HG03159 (cell line): Measurements from ENCODE around the gene EXOSC2.

ENCODE experiments used
- ATAC-seq: cut with Tn5 transposase; IDR thresholded peaks from one replicate; pipeline ENCODE4 v1.9.1; 2021; ENCODE audit warnings: mild to moderate bottlenecking, moderate library complexity; ENCODE audit not compliant: unreplicated experiment

Gene EXOSC2, protein sequence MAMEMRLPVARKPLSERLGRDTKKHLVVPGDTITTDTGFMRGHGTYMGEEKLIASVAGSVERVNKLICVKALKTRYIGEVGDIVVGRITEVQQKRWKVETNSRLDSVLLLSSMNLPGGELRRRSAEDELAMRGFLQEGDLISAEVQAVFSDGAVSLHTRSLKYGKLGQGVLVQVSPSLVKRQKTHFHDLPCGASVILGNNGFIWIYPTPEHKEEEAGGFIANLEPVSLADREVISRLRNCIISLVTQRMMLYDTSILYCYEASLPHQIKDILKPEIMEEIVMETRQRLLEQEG

DNA sequence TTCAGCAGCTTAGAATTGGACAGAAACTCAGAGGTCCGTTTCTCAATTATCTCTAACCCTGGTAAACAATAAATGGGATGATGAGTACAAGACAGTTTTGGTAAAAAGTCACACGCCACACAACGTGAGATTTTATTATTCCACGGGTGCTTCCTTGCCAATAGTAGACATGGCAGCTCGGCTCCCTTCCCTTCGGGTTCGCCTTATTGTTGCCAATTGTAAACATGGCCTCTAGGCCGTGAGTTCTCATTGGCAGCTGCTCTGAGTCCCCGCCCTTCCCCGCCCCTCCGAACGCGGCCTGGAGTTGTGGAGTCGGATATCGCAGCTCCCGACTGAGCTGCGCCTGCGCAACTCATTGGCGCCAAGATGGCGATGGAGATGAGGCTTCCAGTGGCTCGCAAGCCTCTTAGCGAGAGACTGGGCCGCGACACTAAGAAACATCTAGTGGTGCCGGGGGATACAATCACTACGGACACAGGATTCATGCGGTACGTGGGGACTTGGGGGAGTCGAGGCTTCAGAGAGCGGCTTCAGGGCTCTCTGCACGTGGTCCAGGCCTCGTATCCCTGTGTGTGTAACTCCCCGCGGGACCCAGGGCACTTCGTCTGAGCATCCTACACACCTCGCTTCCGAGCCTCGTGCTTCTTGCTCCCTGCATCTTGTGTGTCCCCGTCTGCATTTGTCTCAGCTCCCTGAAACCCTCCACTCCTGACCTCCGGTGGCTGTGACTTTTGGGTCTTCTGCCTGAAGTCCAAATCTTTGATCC is at the start of gene EXOSC2:
Gene EXOSC2, plus strand, starts transcription at position 355 of the 766 bp plus-strand sequence. Its CDS starts 12 bp downstream, at position 367.
- peak; percentile 88 for ATAC-seq

DNA sequence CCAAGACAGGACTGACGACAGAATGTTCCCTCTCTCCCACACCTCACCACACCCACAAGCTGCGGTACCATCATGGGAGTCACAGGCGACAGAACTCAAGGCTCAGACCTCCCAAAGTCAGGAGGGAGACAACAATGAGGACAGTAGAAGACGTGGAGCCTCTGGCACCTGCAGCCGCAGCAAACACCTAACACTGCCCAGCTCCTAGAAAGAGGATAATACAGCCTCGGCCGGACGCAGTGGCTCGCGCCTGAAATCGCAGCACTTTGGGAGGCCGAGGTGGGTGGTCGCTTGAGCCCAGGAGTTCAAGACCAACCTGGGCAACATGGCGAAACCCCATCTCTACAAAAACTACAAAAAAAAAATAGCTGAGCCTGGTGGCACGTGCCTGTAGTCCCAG is 42.4 kb upstream of the EXOSC2 start:
- no peak for ATAC-seq

DNA sequence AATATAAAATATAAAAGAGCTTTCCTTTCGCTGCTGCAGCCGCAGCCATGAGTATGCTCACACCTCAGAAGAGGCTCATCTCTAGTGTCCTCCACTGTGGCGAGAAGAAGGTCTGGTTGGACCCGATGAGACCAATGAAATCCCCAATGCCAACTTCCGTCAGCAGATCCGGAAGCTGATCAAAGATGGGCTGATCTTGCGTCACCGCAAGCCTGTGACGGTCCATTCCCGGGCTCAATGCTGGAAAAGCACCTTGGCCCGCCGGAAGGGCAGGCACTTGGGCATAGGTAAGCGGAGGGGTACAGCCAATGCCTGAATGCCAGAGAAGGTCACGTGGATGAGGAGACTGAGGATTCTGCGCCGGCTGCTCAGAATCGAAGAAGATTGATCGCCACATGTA is 41.8 kb upstream of the EXOSC2 start:
- ATAC-seq, result no peak

DNA sequence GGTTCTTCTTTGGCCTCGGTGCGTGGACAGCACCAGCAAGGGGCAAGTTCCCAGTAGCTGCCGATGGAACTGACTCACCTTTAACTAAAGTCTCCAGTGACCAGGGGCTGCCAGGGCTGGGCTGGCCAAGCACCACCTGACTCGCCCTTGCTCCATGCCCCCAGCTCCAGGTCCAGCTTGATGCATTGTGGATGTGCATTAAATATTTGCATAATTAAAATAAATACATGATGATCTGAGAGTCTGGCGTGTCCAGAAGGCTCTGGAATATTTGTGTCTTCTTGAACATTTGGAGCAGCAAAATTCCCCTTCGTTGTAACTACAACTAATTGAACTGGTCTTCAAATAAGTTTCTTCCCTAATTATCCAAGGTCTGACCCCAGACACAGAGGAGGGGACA is 38.7 kb upstream of the EXOSC2 start:
- no peak for ATAC-seq

DNA sequence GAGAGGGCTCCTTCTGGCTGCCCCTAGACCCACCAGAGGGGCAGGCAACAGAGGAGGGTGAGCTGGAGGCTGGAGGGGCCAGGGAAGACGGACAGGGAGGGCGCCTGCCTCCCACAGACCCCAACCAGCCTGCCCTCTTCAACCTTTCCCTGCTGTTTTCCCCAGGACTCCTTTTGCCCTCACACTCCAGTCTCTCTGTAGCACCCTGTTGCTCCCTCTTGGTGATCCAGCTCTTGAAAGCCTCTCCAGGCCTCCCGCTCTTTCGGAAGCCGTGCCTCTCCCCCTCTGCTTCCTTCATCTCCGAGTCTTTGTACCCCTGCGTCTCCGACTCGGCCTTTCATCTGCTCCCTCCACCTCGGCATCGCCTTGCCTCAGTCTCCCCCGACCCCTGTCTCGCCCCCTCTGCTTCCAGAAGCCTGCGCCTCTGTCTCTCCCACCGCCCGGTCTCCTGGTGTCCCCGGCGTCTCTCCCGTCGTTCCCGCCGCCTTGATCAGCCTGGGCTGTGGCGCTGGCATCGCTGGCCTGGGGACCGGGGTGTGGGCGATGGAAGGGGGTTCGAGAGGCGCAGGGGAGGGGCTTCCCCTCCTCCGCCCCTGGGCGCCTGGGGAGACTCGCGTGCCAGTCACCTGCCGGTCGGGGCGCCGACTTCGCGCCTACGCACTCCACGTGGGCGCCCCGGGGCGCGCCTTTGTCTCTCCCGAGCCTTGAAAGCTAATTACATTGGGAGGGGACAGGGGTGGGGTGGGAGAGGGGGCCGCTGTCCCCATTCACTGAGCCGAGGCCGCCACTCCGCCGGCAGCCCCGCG is 34.5 kb upstream of the EXOSC2 start:
- ATAC-seq, result no peak

DNA sequence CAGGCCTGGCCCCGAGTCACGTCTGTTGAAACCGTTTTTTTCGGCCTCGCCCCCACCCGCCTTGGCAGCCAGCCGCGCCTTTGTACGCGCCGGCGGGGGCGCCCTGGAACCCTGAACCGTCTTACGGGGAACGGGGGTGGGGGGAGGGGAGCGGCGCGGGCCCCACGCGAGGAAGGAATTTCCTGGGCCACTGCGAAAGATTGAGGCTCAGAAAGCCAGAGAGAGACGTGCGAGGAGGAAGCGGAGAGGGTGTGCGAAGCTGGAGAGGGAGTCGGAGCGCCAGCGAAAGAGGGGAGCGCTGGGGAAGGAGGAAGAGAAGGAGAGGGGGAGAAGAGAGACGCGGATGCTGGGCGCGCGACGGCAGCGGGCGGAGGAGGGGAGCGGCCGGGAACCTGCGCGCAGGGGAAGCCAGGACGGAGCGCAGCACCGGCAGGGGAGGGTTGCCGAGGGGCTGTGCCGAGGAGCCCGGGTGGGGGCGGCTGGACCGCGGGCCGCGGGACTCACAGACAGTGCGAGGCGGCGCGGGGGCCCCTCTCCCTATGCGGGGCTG is 33.8 kb upstream of the EXOSC2 start:
- no peak for ATAC-seq

DNA sequence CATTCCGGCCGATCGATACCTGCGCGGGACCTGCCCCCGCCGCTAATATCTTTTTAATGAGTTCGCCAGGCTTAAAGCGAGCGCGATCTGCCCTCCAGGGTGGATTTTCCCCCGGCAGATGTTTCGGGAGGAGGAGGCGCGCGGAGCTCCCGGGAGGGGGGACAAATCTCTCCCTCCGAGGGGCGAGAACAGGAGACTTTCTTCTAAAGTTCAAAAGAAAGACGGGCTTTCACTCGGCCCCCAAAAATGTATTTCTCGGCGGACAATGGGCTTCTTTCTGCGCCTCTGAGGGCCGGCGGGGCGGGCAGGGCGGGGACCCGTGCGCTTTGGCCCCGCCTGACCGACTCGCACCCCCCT is 33.3 kb upstream of the EXOSC2 start:
- no peak for ATAC-seq

DNA sequence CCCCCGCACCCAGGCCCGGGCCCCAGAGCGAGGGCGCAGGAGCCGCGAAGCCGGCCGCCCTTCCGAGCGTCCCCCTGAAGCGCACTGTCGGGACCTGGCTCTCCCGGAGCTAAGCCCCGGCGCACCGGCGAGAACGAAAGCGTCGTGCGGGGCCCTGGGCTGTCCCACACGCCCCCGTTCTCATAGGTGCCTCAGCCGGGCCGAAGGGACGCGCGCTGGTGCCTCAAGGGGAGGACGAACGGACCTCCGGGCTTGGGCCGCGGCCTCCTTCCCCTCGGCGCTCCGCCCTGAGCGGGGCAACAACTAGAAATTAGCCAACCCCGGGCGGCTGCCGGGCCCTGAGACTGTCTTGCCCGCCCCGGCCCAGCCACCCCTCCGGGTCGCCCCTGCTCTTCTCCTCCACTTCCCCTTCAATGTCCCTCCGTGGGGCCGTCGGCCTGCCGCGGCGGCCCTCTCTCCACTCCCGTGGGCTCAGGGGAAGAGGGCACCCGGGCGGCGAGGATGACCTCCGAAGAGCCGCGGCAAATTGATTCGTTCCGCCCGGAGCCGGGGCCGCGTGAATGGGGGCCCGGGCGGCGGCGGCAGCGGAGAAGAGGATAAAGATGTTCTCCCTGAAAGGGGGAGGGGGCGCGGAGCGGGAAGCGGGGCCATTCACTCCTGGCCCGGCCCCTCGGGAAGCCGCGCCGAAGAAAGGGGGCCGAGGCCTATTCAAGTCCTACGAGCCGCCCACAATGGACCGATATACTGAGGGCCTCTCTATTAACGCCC is 32.7 kb upstream of the EXOSC2 start:
- no peak for ATAC-seq

DNA sequence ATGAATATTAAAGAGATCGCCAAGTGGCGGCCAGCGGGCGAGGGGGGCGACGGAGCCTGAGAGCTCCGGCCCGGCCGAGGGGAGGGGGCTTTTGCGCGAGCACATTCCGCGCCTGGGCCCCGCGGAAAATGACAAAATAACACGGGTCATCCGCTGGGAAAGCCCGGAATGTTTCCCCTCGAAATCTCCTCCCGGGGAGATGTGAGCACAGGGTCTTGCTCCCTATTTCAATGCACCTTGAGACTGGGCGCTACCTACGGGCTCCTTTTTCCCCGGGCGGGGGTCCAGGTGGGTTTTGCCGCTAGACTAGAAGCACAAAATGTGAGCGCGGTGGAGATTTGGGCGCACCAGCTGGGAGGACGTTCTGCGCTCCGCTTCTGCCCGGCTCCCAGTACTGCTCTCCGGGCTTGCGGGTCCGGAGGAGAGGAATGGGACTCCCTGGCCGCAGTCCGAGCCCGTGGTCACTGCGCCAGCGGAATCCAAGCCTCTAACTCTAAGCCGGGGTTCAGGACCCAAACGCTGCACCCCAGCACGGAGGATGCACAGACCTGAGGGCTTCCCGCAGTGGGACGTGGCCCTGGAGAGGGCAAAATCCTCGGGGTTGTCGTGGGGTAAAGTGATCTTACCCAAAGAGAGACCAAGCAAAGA is 32.0 kb upstream of the EXOSC2 start:
- ATAC-seq, result no peak

DNA sequence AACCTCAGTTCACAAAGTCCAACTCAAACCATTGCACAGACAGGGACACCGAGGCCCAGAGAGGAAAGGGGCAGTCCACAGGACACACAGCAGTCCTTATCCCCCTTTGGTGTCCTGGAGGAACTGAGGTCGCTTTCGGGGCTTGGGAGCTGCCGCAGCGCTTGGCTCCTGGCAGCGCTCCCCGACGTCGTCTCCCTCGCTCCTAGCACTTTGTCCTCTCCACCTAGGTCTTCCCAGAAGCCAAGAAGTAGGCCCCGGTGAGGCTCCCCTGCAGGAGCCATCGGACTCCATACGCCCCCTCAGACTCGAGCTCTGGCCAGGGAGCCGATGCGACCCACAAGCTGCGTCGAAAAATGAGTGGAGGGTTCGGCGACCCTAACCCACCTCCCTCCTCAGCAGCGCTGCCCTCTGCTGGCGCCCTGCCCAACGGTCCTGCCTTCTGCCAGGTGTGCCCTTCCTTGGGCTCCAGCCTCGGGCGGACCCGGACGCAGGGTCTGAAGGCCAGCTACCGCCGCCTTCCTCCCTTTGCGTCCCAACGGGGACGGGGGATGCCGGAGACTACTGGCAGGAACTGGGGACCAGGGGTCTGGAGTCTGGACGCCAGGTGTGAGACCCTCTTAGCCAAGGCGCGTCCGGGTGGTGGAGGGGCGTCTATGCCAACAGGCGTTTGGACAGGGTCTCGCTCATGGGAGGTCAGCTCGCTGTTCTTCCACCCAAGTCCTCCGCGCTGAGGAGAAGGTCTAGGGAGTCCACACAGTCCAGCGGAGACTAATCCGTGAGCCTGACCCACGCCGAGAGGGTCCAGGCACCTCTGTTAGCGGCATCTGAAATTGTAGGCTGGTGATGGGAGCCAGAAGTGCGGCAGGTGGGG is 31.2 kb upstream of the EXOSC2 start:
- ATAC-seq, result no peak

DNA sequence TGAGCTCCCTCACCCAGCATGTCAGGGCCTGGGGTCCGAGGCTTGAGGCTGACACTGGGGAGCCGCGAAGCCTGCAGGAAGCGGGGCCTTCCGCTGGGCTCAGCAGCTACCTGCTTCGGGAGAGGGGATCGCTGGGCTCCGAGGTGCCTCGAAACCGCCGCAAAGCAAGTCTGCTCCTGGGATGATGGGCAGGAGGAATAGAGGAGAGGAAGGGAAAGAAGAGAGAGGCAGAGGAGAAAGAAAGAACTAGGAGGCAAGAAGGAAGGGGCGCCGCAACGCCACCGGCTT is 30.7 kb upstream of the EXOSC2 start:
- ATAC-seq, result no peak

DNA sequence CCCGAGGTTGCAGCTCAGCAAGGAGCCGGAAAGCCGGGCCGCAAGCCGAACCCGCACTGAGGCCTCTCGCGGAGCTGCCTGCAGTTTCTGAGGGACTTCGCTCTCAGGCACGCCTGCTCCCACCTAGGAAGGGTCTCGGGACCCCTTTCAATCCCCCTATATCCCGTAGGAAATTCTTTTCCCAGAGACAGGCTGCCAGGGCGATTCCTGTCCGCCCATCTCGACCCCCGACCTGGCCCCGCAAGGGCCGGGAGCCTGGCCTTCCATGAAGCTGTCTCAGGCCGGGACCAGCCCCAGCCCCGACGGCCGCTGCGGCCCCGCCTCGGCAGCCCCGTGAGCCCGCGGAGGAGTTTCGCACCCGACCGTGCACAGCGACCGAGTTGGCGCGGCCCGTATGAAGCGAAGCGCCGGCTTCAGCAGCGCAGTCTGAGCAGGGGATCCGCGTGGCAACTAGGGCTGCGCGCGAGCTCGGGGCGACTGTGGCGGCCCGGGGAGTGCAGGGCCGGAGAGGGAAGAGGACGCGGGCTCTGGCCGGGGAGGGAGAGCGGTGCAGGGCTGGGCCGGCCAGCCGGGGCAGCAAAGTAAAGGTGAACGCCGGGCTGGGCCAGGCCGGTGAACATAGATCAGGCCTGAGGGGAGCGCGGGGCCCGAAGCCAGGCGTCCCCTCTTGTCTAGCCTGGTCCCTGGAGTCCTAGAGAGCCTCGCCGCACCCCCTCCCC is 30.2 kb upstream of the EXOSC2 start:
- ATAC-seq, result no peak

DNA sequence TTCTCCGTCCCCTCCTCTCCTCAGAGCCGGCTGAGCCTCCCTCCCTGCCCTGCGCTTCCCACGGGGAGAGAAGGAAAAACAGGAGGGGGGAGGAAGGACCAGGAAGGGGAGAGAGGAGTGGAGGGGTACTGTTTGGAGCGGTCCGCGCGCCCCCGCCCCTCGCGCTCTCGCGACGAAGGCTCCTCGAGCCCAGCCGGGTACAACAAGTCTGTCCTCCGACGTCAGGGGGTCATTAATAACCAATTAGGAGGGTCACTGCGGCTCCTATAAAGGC is 29.7 kb upstream of the EXOSC2 start:
- no peak for ATAC-seq

DNA sequence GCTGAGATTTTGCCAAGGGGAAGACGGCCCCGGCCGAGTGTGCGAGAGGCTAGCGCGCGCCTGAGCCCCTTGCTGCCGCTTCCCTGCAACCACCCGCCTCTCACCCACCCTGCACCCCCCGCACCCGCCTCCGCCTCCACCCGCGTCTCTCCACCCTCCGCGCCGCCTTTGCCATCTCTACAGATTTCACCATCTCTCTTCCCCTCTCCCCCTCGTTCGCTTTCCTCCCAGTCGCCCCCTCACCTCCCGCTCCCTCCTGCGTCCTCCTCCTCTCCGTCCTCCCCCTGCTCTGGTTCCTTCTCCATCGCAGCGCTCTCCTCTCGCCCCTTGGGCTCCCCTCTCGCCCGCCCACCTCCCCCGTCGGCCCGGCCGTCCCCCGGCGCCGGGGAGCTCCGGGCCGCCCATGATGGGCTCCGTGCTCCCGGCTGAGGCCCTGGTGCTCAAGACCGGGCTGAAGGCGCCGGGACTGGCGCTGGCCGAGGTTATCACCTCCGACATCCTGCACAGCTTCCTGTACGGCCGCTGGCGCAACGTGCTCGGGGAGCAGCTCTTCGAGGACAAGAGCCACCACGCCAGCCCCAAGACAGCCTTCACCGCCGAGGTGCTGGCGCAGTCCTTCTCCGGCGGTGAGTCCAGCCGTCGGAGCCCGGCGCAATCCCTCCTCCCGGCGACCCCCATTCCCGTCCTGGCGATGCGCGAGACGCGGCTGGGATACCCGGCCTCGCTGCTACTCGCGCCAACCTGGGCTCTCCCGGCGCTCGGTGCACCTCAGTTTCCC is 29.1 kb upstream of the EXOSC2 start, which contains the start of gene PRDM12:
Gene PRDM12, plus strand, starts transcription at position 344 of the 778 bp plus-strand sequence. Its CDS starts 60 bp downstream, at position 404.
- no peak for ATAC-seq

DNA sequence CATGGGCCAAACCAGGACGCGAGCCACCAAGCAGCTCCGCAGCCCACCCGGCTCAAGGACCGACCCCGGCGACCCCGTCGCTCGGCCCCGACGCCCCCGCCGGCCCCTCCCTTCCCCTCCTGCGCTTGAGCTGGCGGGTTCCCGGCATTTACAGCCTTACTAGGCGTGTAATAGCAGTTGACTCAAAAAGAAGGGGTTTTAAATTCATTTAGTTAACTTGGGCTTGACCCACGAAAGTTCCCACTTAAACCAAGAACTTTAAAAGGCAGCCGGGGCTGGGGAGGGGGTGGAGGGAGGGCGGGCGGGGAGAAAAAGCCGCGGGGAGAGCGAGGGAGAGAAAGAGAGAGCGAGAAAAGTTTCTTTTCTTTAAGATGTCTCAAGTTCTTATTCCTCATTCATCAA is 28.6 kb upstream of the EXOSC2 start:
- no peak for ATAC-seq

DNA sequence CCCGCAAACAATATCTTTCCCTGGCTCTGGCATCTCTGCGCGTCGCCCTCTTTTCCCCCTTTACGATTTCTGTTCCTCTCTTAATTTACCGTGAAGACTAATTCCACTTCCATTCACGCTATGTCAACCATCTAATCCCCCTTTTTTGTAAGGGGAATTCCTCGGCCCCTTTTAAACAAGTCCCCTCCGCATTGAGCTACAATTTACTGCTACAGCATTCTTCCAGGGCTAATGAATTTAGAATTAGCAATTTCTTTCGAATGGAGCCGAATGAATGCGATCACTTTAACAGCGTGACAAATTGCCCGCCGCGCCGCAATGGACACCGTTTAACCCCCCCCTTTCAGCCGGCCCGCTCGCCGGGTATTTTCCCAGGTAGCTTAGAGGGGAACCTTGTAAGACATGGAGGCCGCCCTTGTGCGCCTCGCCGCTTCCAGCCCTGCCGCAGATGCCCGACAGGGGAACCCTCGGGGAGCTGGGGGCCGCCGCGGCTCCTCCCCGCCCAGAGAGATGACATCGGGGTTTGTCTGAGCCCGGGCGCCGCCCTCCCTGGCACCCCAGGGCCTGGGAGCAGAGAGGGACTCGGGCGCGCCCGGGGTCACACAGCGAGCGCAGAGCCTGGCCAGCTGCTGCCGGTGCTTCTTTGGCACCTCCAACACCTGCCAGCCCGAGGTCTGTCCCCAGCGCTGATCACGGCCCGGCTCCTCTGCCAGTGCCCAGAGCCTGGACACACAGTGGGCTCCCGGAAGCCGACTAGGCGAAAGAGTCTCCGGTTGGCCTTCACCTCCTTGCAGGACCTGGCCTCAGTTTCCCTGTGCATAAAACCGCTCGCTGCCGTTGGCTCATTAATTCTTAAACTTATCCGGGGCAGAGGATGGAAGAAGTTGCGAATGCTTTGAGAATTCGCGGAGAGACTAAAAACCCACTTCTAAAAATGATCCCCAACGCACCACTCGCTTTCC is 27.9 kb upstream of the EXOSC2 start:
- ATAC-seq, result no peak
